Measurements from ENCODE around the gene LILRA6.

DNA sequence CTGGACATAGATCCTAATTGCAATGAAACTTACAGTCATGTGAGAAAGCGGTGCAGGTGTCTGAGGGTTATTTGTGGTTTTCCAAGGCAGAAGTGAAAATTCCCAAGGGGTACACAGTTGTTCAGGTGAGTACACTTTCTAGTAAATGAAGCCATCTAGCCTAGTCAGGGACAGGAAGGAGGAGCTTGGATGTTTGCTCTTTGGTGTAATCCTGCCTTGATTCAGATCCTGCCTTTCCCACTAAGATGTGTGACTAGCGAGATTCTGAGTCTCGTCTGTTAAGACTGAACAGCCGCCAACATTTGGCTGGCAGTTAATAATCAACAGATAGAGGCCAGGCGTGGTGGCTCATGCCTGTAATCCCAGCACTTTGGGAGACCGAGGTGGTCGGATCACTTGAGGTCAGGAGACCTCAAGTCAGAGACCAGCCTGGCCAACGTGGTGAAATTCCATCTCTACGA, 39.4 kb downstream of the LILRA6 start:
- TF ChIP-seq, protein P1, sequence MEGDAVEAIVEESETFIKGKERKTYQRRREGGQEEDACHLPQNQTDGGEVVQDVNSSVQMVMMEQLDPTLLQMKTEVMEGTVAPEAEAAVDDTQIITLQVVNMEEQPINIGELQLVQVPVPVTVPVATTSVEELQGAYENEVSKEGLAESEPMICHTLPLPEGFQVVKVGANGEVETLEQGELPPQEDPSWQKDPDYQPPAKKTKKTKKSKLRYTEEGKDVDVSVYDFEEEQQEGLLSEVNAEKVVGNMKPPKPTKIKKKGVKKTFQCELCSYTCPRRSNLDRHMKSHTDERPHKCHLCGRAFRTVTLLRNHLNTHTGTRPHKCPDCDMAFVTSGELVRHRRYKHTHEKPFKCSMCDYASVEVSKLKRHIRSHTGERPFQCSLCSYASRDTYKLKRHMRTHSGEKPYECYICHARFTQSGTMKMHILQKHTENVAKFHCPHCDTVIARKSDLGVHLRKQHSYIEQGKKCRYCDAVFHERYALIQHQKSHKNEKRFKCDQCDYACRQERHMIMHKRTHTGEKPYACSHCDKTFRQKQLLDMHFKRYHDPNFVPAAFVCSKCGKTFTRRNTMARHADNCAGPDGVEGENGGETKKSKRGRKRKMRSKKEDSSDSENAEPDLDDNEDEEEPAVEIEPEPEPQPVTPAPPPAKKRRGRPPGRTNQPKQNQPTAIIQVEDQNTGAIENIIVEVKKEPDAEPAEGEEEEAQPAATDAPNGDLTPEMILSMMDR (conservative IDR thresholded peaks at IDR 0.05; ENCODE audit: low read length), result no peak
- no peak for TF ChIP-seq EZH2phosphoT487 (IDR thresholded peaks at IDR 0.05; ENCODE audit: borderline replicate concordance)
